Liver (tissue), 9 donors: ENCODE results near the gene FSIP1. TPM values are rescaled to one million over a fixed set of nuclear protein-coding genes. Genes with fewer than 3 reads are reported as not detected.

Experiments
- DNase-seq: peaks from one replicate; pipeline ENCODE4 v3.0.0-alpha.2; 2017; ENCODE audit warnings: low spot score
- H3K27ac ChIP-seq, 2 donors: one replicate each; pipeline ENCODE4 v1.7.0; 2013; ENCODE audit warnings: inconsistent platforms in 2 of 2, low read length in 2 of 2, control low read depth in 1 of 2, low read depth in 1 of 2, mild to moderate bottlenecking in 1 of 2
- H3K27me3 ChIP-seq, 4 donors: one replicate each; pipeline versions ENCODE4 v1.6.1 to v1.7.0; 2013; ENCODE audit warnings: low read length in 3 of 4, inconsistent platforms in 1 of 4, mild to moderate bottlenecking in 1 of 4, moderate library complexity in 1 of 4; ENCODE audit not compliant: control insufficient read depth in 4 of 4, insufficient read depth in 4 of 4
- H3K36me3 ChIP-seq, 4 donors: one replicate each; pipeline versions ENCODE4 v1.6.1 to v1.7.0; 2013; ENCODE audit warnings: low read length in 3 of 4, mild to moderate bottlenecking in 3 of 4, low read depth in 1 of 4, moderate library complexity in 1 of 4; ENCODE audit not compliant: control insufficient read depth in 4 of 4, insufficient read depth in 3 of 4
- H3K4me1 ChIP-seq, 4 donors: one replicate each; pipeline versions ENCODE4 v1.6.1 to v1.7.0; 2013; ENCODE audit warnings: low read length in 3 of 4, mild to moderate bottlenecking in 3 of 4, moderate library complexity in 1 of 4; ENCODE audit not compliant: control insufficient read depth in 4 of 4, insufficient read depth in 4 of 4
- H3K4me3 ChIP-seq, 3 donors: one replicate each; pipeline versions ENCODE4 v1.6.1 to v1.7.0; 2013; ENCODE audit warnings: low read length in 3 of 3, control low read depth in 1 of 3, low read depth in 1 of 3, mild to moderate bottlenecking in 1 of 3
- H3K9ac ChIP-seq, 2 donors: one replicate each; pipeline ENCODE4 v1.7.0; 2013; ENCODE audit warnings: low read length in 2 of 2, mild to moderate bottlenecking in 2 of 2, moderate library complexity in 2 of 2, control low read depth in 1 of 2, low read depth in 1 of 2
- H3K9me3 ChIP-seq, 4 donors: one replicate each; pipeline versions ENCODE4 v1.6.1 to v1.7.0; 2013; ENCODE audit warnings: low read length in 3 of 4; ENCODE audit not compliant: control insufficient read depth in 4 of 4
- ATF3 ChIP-seq: IDR thresholded peaks from 2 replicates; pipeline ENCODE4 v1.6.1; 2016; ENCODE audit warnings: antibody characterized with exemption
- CTCF ChIP-seq: fragments of 150-350 bp; IDR thresholded peaks from 2 replicates; pipeline ENCODE4 v1.5.1; 2017; ENCODE audit warnings: improper control_type of control experiment, low read depth, low read length; ENCODE audit not compliant: missing input control
- EGR1 ChIP-seq, 2 donors: IDR thresholded peaks; 2 replicates each; pipeline ENCODE4 v1.6.1; 2016 to 2018; ENCODE audit warnings: antibody characterized with exemption in 2 of 2, low read depth in 2 of 2
- FOXA1 ChIP-seq: IDR thresholded peaks from 2 replicates; pipeline ENCODE4 v1.6.1; 2016; ENCODE audit warnings: antibody characterized with exemption
- FOXA2 ChIP-seq: IDR thresholded peaks from 2 replicates; pipeline ENCODE4 v1.6.1; 2016; ENCODE audit warnings: antibody characterized with exemption
- GABPA ChIP-seq, 2 donors: IDR thresholded peaks in 1 of 2; conservative IDR thresholded peaks in 1 of 2; 2 replicates each; pipeline ENCODE4 v1.6.1; 2016; ENCODE audit warnings: antibody characterized with exemption in 2 of 2, mild to moderate bottlenecking in 1 of 2, moderate library complexity in 1 of 2
- HNF4A ChIP-seq, 2 donors: conservative IDR thresholded peaks; 2 replicates each; pipeline ENCODE4 v1.6.1; 2016; ENCODE audit warnings: antibody characterized with exemption in 2 of 2, mild to moderate bottlenecking in 2 of 2
- HNF4G ChIP-seq: IDR thresholded peaks from 2 replicates; pipeline ENCODE4 v1.6.1; 2016; ENCODE audit warnings: antibody characterized with exemption
- MAX ChIP-seq: IDR thresholded peaks from 2 replicates; pipeline ENCODE4 v1.6.1; 2016; ENCODE audit warnings: antibody characterized with exemption
- NR2F2 ChIP-seq: IDR thresholded peaks from 2 replicates; pipeline ENCODE4 v1.6.1; 2016; ENCODE audit warnings: antibody characterized with exemption
- RAD21 ChIP-seq, 2 donors: IDR thresholded peaks; 2 replicates each; pipeline ENCODE4 v1.6.1; 2016; ENCODE audit warnings: antibody characterized with exemption in 2 of 2, mild to moderate bottlenecking in 2 of 2
- REST ChIP-seq: IDR thresholded peaks from 2 replicates; pipeline ENCODE4 v1.6.1; 2016; ENCODE audit warnings: antibody characterized with exemption, mild to moderate bottlenecking
- RXRA ChIP-seq, 2 donors: IDR thresholded peaks; 2 replicates each; pipeline ENCODE4 v1.6.1; 2017 to 2018; ENCODE audit warnings: antibody characterized with exemption in 2 of 2, mild to moderate bottlenecking in 1 of 2
- SP1 ChIP-seq: IDR thresholded peaks from 2 replicates; pipeline ENCODE4 v1.6.1; 2018; ENCODE audit warnings: antibody characterized with exemption, mild to moderate bottlenecking
- TAF1 ChIP-seq: conservative IDR thresholded peaks from 2 replicates; pipeline ENCODE4 v1.6.1; 2016; ENCODE audit warnings: antibody characterized with exemption, mild to moderate bottlenecking
- YY1 ChIP-seq: IDR thresholded peaks from 2 replicates; pipeline ENCODE4 v1.6.1; 2016; ENCODE audit warnings: antibody characterized with exemption, mild to moderate bottlenecking
- ZBTB33 ChIP-seq: IDR thresholded peaks from 2 replicates; pipeline ENCODE4 v1.6.1; 2016; ENCODE audit warnings: antibody characterized with exemption
- polyA plus RNA-seq, 2 donors: library from polyadenylated mRNA; stranded (reverse) in 1 of 2; unstranded in 1 of 2; fragments of 200-250 nt in 1 of 2; fragments of >200 nt in 1 of 2; fragmentation: Nextera tagmentation in 1 of 2; extraction: Ambion mirVana in 1 of 2; gene quantifications; one replicate each; pipeline versions ENCODE4 v1.2.1 to v1.2.3, GENCODE V29; 2013 to 2015
- total RNA-seq, 2 donors: library from RNA; depleted of rRNA; stranded (reverse); fragments of >200 nt; gene quantifications; one replicate each; pipeline ENCODE4 v1.2.3, GENCODE V29; 2014
- donor health status: healthy.
- donor health status: healthy.
- donor health status: healthy.
- donor health status: healthy.
- donor health status: healthy.

The FSIP1 gene
- total and polyA plus RNA-seq, 4 donors, result 0.05 to 0.29 (median 0.13) TPM

GRCh38 chr15:39747326-39747725 is 35.3 kb downstream of the FSIP1 start:
- Histone ChIP-seq H3K4me3 (no peak overlapping the region), H3K27ac (no peak overlapping the region), H3K36me3 (no peaks in the 10 kb centered on the region), H3K9ac (no peak overlapping the region), H3K27me3 (no peaks in the 10 kb centered on the region), H3K4me1 (peaks cover 0 to 3% (median 0%) of the 10 kb centered on the region in 4 donors), H3K9me3 (no peaks in the 10 kb centered on the region)
- TF ChIP-seq RAD21 (IDR thresholded peaks at IDR 0.05) (no peak), ZBTB33 (no peak), FOXA2 (no peak), FOXA1 (no peak), HNF4A (conservative IDR thresholded peaks at IDR 0.05) (no peak), YY1 (no peak), TAF1 (no peak), REST (no peak), GABPA (IDR thresholded peaks at IDR 0.05 in 1 of 2, conservative IDR thresholded peaks at IDR 0.05 in 1 of 2) (no peak), ATF3 (no peak), EGR1 (IDR thresholded peaks at IDR 0.05; ENCODE audit: low read depth in 2 of 2) (no peak), SP1 (no peak), NR2F2 (no peak), RXRA (IDR thresholded peaks at IDR 0.05) (no peak), CTCF (no peak), HNF4G (no peak), MAX (no peak)
- no peak for DNase-seq
